Vagina (tissue), 2 donors: ENCODE results near the gene BIRC6.

Source experiments
- POLR2AphosphoS5 ChIP-seq, 2 donors: sonication (generic); formaldehyde crosslinking; IDR thresholded peaks; one replicate each; pipeline ENCODE4 v1.9.0; 2017; ENCODE audit warnings: antibody characterized with exemption in 2 of 2, mild to moderate bottlenecking in 2 of 2, low read depth in 1 of 2; ENCODE audit not compliant: insufficient read depth in 1 of 2
- TF ChIP-seq, protein P1 (sequence below), 3 experiments: fragments of 450-650 bp in 2 of 3; fragments of 200-600 bp in 1 of 3; sonication (generic) in 1 of 3; IDR thresholded peaks; one replicate each; pipeline ENCODE4 v1.5.1; 2017 to 2019; ENCODE audit warnings: antibody characterized with exemption in 3 of 3, mild to moderate bottlenecking in 2 of 3, moderate library complexity in 2 of 3

DNA sequence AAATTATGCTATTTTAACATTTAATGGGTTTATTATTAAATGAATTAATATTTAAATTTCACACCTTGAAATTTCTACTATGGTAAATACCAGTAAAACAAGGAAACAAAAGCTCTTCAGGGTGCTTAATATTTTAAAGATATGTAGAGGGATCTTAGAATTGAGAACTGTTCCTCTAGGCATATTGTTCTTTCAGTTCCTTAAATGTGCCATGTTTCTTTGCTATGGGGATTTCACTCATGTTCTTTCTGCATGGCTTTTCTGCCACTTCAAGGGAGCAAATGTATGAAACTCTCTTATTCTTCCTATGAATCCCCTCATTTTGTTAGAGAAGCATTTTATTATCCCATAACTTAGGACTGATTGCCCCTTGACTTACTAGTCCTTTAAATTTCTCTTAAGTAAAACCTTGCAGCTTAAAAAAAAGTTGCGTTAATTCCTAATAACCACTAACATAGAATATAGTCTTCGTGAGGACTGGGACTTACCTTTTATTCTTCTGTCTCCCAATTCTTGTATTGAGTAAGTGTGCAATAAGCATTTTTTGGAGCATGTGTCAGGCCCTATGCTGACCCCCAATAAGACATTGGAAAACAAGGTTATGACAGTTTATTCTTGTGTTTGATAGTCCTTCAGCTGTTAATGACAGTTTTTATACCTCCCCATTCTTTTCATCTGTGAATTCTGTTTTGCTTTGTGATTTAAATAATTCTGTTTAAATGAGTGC lies 95.7 kb downstream of the BIRC6 start:
- TF ChIP-seq, protein P1, sequence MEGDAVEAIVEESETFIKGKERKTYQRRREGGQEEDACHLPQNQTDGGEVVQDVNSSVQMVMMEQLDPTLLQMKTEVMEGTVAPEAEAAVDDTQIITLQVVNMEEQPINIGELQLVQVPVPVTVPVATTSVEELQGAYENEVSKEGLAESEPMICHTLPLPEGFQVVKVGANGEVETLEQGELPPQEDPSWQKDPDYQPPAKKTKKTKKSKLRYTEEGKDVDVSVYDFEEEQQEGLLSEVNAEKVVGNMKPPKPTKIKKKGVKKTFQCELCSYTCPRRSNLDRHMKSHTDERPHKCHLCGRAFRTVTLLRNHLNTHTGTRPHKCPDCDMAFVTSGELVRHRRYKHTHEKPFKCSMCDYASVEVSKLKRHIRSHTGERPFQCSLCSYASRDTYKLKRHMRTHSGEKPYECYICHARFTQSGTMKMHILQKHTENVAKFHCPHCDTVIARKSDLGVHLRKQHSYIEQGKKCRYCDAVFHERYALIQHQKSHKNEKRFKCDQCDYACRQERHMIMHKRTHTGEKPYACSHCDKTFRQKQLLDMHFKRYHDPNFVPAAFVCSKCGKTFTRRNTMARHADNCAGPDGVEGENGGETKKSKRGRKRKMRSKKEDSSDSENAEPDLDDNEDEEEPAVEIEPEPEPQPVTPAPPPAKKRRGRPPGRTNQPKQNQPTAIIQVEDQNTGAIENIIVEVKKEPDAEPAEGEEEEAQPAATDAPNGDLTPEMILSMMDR (IDR thresholded peaks at IDR 0.05): no peak
- TF ChIP-seq POLR2AphosphoS5 (IDR thresholded peaks at IDR 0.05; ENCODE audit: insufficient read depth in 1 of 2, low read depth in 1 of 2): no peak
